ENCODE measurements around the gene EFCAB10.
"Not testable (repeated sequence)": the region's sequence is repeated elsewhere in the genome, so short reads cannot be mapped to it uniquely, and the experiment has no call there.

EFCAB10 gene, protein sequence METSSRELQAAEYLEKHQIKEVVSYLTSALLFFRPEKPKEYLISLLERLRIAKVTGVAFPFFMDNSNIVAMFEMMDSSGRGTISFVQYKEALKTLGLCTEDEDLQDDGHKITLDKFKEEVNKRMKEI

GRCh38 chr7:105581066-105581811 lies at the start of gene EFCAB10:
Gene EFCAB10 (minus strand): TSS chr7:105581493. CDS start chr7:105581463, 30 bp downstream.
- DNase-seq = peak; percentile 72

GRCh38 chr7:105625986-105626385 lies 44.7 kb upstream of the EFCAB10 start:
- DNase-seq = no peak

GRCh38 chr7:105623906-105624305 lies 42.6 kb upstream of the EFCAB10 start:
- DNase-seq = no peak

- DNase-seq = no peak
Observed at GRCh38 chr7:105623378-105623777, 42.1 kb upstream of the EFCAB10 start.

DNA sequence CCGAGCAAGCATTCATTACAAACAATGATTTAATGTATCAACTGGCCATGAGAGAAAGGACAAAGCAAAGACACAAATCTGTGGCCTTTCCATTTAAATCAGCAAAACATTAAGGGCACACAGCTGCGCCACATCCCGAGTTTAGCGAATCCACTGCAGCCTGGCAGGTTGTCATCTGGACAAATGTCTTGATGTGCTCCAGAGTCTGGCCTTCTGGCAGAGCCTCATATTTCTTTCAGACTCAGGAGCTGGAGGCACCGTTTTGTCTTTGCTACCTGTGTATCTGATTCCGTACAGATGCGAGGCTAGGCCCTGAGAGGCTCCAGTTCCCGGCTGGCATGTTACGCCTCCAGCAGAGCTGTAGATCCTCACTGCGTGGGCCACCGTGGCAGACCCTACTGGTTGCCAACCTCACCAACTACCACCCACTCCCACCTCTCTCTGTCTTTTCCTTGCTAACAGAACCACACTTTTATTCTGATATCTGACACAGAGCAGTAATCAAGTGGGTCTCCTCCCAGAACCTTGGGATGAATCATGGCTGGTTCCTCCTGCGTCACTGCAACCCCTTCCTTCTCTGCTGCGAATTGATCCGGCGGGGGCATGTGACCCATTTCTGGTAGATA lies 40.9 kb upstream of the EFCAB10 start:
- no peak for DNase-seq

DNA sequence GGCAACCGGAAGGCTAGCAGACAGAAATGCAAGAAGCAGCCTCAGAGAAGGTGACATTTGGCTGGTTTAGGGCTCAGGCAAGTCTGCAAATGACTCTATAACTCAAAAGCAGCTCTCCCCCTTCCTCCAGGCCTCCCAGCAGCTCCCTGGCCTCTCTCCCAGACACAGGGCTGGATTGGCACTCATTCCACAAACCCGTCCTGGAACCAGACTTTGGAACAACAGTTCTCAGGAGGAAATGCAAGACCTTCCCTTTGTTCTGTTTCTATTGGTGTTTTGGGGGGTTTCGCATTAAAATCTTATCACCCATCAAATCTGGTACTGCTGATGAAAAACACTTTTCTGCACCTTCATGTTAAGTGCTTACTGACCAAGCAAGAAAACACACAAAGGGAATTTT lies 40.3 kb upstream of the EFCAB10 start:
- peak; percentile 62 for DNase-seq

DNA sequence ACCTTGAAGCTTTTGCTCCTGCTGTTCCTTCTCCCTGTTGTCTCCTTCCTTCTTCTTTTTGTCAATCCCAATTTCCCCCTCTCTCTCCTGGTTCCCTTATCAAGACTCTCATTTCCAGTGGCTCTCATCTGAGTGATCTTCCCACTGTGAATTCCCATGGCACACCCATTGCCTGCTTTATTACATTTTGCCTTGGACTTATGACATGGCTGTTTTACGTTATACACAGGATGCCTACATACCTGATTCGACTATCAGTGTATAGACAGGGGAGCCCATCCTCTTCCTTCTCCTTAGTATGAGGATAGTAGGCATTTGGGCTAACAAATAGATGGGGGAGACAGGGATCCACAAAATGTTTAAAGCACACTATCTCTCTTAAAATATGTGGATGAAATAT lies 39.9 kb upstream of the EFCAB10 start:
- DNase-seq = no peak

DNA sequence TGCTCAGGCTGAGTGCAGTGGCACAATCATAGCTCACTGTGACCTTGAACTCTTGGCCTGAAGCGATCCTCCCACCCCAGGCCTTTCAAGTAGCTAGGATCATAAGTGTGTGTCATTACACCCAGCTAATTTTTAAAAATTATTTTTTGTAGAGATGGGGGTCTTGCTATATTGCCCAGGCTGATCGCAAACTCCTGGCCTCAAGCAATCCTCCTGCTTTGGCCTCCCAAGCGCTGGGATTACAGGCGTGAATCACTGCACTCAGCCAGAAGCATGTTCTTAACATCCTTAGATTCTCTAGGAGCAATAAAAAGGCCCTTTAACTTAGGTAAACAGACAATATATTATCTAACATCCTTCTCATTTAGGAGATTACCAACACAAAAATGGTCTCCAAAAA lies 38.3 kb upstream of the EFCAB10 start:
- DNase-seq = no peak

DNA sequence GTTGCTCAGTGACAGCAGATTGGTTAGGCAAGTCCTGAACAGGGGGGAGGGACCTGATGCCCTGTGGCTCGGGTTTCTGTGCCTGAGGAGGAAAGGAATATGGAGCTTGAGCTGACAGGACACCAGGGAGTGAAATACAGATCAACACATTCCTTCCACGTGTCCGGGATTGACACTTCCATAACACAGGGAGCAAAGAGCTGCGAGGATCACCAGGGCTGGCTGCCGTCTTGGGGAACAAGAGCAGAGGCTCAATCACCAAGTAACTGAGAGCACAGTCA lies 36.7 kb upstream of the EFCAB10 start:
- no peak for DNase-seq

DNA sequence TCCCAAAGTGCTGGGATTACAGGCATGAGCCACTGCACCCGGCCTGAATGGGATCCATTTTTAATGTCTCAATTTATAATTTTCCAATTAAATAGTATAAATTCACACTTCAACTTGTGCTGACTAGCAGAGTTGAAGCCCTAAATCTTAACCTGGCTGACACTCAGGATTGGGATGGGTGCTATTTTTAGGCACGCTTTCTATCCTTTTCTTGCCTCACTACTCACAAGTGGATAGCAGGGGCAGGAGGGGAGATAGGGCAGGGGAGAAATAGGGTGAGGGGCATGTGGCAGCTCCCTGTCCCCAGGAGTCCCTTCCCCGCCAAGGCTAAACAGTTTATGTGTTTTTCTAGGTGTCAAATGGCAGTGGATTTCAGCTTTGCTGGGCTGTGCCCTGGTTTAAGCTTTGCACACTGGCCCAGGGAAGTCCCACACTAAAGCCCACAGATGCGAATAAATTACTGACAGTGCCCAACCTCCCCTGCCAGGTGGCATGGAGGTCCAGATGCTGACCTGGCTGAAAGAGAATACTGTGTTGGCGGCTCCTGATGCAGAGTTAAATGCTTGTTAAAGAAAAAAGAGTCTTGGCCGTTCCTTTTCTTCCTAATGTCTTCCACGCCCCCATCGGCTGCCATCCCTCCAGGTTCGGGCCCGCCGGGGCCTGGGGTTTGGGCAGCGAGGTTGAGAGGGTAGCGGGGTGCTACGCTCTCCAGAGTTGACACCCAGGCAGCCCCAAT lies 36.2 kb upstream of the EFCAB10 start:
- no peak for DNase-seq

DNA sequence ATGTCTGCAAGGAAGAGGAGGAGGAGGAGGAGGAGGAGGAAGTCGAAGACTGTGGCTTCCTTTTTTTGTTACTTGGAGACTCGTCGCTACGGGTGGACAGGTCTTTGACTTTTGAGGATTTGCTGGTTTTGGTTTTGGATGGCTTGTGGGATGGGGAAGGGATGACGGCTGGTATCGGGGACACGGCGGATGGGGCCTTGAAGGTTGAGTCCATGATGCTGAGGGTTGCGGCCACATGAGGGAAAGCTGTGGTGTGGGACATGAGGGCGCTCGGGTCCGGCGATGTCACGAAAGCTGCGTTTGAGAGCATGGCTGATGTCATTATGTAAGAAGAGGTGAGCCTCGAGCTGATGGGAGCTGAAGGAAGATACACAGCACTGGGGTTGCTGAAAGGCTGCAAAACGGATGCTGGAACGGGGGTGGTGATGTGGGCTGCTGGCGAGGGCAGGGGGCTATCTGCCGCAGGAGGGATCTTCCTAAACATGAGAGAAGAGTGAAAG lies 33.1 kb upstream of the EFCAB10 start:
- no peak for DNase-seq

- DNase-seq = no peak
Observed at GRCh38 chr7:105613611-105614330, 32.5 kb upstream of the EFCAB10 start.

DNA sequence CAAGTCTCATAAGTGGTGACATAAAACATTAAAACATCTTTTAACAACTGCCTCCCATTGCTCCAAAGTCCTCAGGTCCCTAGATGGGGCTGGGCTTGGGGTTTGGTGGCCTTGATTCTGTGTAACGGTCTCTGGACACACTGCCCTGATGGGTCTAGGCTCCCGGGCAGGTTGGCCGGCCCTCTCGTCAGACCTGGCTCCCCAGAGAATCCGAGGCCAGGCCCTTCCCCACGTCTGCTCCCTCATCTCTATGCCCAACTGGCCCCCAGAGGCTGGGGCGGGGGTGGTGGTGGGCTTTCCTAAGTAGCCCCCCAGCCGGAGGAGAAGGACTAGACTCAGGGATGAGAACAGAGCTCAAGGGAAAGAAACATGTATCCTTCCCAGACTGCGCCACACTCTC lies 31.5 kb upstream of the EFCAB10 start:
- DNase-seq = no peak

DNA sequence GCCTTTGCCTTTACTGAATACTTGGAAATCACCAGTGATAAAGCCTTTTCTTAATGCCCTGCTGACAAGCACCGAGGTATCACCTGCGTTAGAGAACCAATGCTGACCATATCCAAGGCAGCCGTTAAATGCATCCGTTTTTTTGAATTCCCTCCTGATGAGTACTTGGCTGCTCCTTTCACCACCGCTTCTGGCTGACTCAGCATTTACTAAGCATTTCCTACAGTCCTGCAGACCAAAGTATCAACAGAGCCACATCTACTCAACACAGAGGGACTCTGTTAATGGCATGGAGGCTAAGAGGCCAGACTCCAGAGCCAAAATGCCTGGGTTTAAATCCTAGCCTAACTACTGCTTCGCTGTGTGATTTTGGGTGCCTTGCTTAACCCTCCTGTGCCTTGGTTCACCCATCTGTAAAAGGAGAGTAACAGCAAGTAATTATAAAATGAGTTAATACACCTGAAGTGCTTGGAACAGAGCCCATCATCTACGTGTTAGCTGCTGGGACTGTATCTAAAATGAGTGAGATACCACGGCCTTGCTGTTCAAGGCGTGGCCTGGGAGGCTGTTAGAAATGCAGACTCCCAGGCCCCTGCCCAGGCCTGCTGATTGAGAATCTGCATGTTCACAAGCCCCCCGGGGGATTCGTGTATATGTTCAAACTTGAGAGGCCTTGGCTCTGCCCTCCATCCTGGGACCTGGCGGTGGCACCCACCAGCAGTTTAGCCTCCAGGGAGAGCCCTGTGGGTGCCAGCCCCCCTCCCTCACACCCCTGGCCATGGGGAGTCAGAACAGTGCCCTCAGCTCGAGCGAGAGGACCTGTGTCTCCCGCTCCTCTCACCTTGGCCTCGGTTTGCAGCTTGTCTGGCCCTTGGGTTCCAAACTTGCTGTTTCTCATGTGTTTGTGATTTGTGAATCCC lies 30.8 kb upstream of the EFCAB10 start:
- DNase-seq = no peak

DNA sequence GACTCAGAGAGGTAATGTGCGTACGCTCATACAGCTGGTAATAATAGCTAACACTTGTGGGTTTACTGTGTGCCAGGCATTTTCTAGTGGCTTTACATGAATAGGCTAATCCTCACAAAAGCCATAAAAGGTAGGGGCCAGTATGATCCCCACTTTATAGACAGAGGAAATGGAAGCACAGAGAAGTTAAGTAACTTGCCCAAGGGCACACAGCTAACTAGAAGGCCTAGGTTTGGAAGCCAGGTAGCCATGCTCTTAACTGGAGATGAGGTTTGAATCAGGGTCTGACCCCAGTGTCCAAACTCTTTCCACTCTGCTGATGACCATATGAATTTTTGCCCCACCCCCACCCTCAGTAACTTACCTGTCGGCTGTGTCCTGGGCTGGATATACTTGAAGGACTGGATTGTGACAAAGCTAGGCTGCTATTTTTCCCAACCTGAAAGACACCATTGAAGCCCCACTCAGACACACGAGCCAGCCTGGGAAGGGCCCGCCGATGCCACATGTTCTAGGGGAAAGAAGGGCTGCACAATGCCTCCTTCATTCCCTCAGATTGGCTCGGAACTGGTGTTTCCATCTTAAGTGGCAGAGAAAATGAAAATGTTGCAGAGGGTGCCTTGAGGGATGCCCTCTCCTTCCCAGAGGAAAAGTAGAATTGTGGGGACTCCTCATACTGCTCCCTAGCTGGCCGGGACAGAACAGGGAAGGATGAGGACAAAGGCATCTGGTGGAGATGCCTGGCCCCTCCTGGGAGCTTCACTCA lies 29.1 kb upstream of the EFCAB10 start:
- DNase-seq = no peak

DNA sequence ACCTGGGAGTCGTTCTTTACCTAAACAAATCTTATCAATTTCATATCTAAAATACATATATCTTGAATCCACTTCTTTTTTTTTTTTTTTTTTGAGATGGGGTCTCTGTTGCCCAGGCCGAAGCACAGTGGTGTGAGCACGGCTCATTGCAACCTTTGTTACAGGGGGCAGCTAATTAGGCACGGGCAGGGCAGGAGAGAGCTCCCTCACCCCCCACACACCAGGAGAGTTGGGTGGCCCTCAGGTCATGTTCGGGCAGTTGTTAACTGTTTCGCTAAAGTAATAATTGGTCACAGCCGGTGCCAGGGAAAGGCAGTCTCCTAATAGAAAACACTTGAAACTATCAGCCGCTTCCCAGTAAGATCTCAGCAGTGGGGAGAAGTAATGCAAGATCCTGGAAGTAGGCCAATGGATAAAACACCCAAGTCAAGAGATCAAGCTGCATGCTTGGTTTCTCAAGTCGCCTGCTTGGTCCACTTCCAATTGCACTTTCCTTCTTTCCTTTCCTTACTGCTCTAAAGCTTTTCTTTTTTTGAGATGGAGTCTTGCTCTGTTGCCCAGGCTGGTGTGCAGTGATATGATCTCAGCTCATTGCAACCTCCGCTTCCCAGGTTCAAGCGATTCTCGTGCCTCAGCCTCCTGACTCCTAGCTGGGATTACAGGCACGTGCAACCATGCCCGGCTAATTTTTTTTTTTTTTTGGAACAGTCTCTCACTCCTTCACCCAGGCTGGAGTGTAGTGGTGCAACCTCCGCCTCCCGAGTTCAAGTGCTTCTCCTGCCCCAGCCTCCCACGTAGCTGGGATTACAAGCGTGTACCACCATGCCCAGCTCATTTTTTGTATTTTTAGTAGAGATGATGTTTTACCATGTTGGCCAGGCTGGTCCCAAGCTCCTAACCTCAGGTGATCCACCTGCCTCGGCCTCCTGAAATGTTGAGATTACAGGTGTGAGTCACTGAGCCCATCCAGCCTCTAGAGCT lies 21.3 kb upstream of the EFCAB10 start:
- DNase-seq = no peak

GRCh38 chr7:105600720-105601550 lies 19.6 kb upstream of the EFCAB10 start:
- no peak for DNase-seq

DNA sequence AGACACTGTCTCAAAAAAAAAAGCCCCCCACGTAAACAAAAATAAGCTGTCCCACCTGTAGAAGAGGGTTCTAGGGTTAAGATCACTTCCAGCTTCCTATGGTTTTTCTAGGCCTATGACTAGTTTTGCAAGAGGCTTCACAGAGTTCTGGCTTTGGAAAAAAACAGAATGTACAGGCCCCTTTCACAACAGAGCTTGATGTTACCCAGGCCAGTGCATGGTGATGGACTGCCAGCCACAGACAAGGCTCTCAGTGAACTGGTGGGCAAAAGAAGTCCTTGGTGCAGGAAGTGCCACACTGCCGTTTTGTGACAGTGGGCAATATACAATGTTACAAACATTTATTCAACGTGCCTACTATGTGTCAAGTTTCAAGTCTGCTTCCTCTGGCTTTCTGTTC lies 18.3 kb upstream of the EFCAB10 start:
- no peak for DNase-seq

GRCh38 chr7:105599080-105599479 lies 17.8 kb upstream of the EFCAB10 start:
- not testable (repeated sequence) for DNase-seq

Measured in midbrain (tissue), 1 donor.